LNCAP (cell line): Measurements from ENCODE around the gene AK4.
A peak's percentile ranks its signal among the peaks of the same experiment; 100 is the strongest.

Source experiments
- CTCF ChIP-seq: fragments of 450-650 bp; IDR thresholded peaks from 2 replicates; pipeline ENCODE4 v1.5.1; 2017; ENCODE audit warnings: mild to moderate bottlenecking

Gene AK4

GRCh38 chr1:65207317-65207716, 59.3 kb downstream of the AK4 start:
- no peak for TF ChIP-seq CTCF

- TF ChIP-seq CTCF, result no peak
These were observed 60.6 kb downstream of the AK4 start for GRCh38 chr1:65208563-65208973.

- peak; percentile 74 for TF ChIP-seq CTCF
These were observed 61.2 kb downstream of the AK4 start for GRCh38 chr1:65209005-65209885.

GRCh38 chr1:65210325-65210724, 62.3 kb downstream of the AK4 start:
- TF ChIP-seq CTCF, result no peak

DNA sequence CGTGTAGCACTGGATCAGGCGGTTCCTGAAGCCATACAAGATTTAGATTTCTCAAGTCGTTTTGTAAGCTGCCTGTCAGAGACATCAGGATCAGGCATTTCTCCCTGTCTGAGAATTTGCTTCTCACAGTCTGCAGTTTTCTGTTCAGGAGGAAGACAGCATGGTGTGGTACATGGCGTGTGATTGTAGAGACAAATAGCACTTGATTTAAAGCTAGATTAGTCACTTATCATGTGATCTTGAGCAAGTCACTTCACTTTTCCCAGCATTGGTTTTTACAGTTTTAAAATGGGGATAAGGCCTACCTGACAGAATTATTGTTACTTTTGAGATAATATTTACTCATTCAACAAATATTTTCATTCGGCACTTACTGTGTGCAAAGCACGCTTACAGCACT, 63.3 kb downstream of the AK4 start:
- TF ChIP-seq CTCF, result no peak

- no peak for TF ChIP-seq CTCF
These were observed 65.4 kb downstream of the AK4 start for GRCh38 chr1:65213271-65214023.

DNA sequence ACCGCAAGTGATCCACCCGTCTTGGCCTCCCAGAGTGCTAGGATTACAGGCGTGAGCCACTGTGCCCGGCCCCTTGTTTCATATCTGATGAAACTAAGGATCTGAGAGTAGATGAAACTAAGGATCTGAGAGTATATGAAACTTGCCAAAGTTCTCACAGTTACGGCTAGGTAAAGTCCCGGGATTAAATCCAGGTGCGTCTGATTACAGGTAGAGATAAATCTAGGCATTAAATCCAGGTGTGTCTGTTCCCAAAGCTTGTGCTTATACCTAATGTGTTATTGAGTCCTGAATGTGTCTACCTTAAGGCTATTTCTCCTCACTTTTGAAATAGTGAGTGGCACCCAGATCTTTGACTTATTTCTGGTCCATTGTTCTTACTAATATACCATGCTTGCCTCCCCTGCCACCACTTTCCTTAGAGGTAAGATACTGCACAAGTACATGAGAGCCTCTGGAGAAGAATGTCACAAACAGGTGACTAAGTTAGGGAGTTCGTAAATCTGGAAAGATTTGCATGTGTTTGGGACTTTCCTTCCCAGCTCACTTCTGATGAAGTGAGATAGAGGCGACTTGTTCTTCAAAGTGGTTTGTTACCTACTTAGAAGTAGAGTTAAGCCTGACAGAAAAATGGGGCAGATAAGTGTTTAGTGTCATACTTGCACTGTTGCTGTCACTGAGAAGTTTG, 66.5 kb downstream of the AK4 start:
- no peak for TF ChIP-seq CTCF
